Immature natural killer cell (primary cell): ENCODE measurements around the gene PRPF31. TPM values are rescaled to one million over a fixed set of nuclear protein-coding genes. Genes with fewer than 3 reads are reported as not detected.
"Not testable (repeated sequence)": the region's sequence is repeated elsewhere in the genome, so short reads cannot be mapped to it uniquely, and the experiment has no call there.

Source experiments
- DNase-seq, 3 donors: peaks; one replicate each; pipeline ENCODE4 v3.0.0; 2022; ENCODE audit warnings: mixed read lengths in 1 of 3
- H3K27ac Mint-ChIP-seq, 6 donors: one replicate each; pipeline ENCODE4 v1.8.0; 2020; ENCODE audit warnings: mixed read lengths in 6 of 6, mild to moderate bottlenecking in 5 of 6, inconsistent platforms in 4 of 6, moderate library complexity in 3 of 6
- H3K27me3 Mint-ChIP-seq, 3 donors: one replicate each; pipeline ENCODE4 v1.8.0; 2020 to 2021; ENCODE audit warnings: low read depth in 3 of 3, mild to moderate bottlenecking in 3 of 3, mixed read lengths in 3 of 3, moderate library complexity in 3 of 3, inconsistent platforms in 1 of 3
- H3K36me3 Mint-ChIP-seq, 3 donors: one replicate each; pipeline ENCODE4 v1.8.0; 2020; ENCODE audit warnings: mixed read lengths in 3 of 3, inconsistent platforms in 2 of 3, mild to moderate bottlenecking in 2 of 3
- H3K4me1 Mint-ChIP-seq, 2 donors: one replicate each; pipeline ENCODE4 v1.8.0; 2020; ENCODE audit warnings: inconsistent platforms in 2 of 2, mild to moderate bottlenecking in 2 of 2, mixed read lengths in 2 of 2, moderate library complexity in 1 of 2
- H3K4me3 Mint-ChIP-seq, 5 donors: one replicate each; pipeline ENCODE4 v1.8.0; 2020; ENCODE audit warnings: mild to moderate bottlenecking in 5 of 5, mixed read lengths in 5 of 5, inconsistent platforms in 3 of 5, moderate library complexity in 3 of 5
- H3K9me3 Mint-ChIP-seq, 6 donors: one replicate each; pipeline ENCODE4 v1.8.0; 2020; ENCODE audit warnings: mild to moderate bottlenecking in 6 of 6, mixed read lengths in 6 of 6, inconsistent platforms in 4 of 6, moderate library complexity in 3 of 6
- polyA plus RNA-seq, 3 donors: library from polyadenylated mRNA; unstranded; fragments of 300-500 nt; fragmentation: Illumina TruSeq; gene quantifications; one replicate each; pipeline ENCODE4 v1.2.3, GENCODE V29; 2021

PRPF31 gene
- polyA plus RNA-seq, 3 donors from 2014 or later: 61.0 to 81.0 (median 72.7) TPM

DNA sequence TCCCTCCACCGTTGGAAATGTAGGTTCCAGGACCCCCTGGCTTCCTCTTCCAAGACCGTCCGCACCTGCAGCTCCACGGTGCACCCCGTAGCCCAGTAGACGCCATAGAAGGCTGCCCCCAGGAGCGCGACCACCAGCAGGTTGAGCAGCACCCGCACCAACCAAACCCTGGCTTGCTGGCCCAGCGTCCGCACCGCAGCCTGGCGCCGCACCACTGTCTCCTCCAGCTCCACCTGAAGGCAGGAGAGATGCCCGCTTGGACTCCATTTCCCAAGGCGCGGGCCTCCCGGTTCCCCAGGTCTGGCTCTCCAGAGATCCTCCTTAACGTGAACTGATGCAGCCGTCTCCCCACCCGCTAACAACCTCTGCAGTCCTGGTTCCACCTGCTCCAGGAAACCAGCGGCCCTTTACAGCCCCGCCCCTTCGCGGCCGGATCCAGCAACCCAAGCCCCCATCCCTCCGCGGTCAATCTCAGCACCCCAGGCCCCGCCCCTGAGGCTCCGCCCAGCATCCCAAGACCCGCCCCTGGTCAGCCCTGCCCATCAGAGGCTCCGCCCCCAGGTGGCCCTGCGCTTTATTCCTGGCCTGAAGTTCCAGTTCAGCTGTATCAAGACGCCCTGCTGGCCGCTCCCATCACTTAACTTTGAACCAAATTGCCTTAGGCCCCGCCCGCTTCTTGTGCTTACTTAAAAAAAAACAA, 49.0 kb downstream of the PRPF31 start:
- DNase-seq: peak; percentile 68 to 88 (median 84)
- H3K4me3 Mint-ChIP-seq: peak overlapping the region; percentile 71 to 93 (median 91)
- peaks cover 8 to 13% (median 9%) of the 10 kb centered on the region in 3 donors for H3K27me3 Mint-ChIP-seq
- H3K4me1 Mint-ChIP-seq: peaks cover 49% of the 10 kb centered on the region in 2 donors
- no peaks in the 10 kb centered on the region for H3K36me3 Mint-ChIP-seq
- H3K9me3 Mint-ChIP-seq: no peaks in the 10 kb centered on the region
- H3K27ac Mint-ChIP-seq: peak overlapping the region; percentile 34 to 89 (median 78)

DNA sequence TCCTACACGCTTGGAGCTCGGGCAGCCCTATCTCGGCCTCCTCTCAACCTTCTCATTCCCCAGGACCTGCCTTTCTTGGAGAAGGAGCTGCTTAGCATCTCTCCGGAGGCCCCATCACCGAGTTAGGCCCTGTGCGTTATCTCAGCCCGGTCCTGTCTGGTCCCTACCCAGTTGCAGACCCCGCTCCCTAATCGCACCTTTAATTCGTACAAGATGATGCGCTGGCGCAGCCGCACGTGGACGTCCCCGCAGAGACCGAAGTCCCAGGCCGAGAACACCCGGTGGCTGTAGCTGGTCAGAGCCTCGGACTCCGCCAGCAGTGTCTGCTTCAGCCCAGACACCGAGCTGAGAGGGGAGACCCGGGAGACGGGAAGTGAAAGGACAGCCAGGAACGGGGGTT, 49.7 kb downstream of the PRPF31 start:
- Mint-ChIP-seq H3K36me3 (no peaks in the 10 kb centered on the region), H3K27ac (peak overlapping the region in 4 of 6 donors; percentile 26 to 51 (median 33)), H3K27me3 (peaks cover 1 to 7% (median 3%) of the 10 kb centered on the region in 3 donors), H3K4me1 (peaks cover 42% of the 10 kb centered on the region in 2 donors), H3K9me3 (no peaks in the 10 kb centered on the region), H3K4me3 (peak overlapping the region in 2 of 5 donors; percentile 89 to 91)
- DNase-seq: no peak

DNA sequence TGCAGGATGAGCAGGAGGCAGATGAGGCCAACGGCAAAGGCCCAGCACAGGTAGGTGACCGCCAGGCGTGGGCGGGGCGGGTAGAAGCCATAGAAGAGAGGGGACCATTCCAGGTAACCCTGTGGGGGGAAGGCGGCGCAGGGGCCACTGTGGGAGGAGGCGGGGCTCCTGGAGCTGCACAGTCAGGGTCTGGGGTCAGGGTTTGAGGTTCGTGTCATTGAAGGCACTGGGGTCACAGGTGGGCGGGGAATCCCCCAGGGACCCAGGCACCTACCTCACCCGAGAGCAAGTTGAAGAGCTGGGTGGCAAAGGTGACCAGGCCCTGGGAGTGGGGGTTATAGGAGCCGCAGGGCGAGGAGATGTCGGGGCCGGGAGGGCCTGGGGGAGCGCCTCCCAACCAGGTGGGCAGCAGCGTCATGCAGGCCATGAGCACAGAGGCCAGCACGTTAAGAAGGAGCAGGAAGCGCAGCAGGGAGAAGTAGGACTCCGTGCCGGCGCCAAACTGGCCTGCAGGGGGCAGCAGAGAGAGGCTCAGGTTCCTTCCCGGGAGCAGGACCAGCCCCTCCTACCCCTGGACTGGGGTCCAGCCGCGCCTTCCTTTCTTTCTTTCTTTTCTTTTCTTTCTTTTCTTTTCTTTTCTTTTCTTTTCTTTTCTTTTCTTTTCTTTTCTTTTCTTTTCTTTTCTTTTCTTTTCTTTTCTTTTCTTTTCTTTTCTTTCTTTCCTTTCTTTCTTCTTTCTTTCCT, 52.8 kb downstream of the PRPF31 start:
- Mint-ChIP-seq H3K4me1 (peaks cover 17 to 18% of the 10 kb centered on the region in 2 donors), H3K27me3 (peaks cover 1 to 3% (median 2%) of the 10 kb centered on the region in 3 donors), H3K4me3 (no peak overlapping the region), H3K9me3 (no peaks in the 10 kb centered on the region), H3K27ac (peak overlapping the region in 1 of 6 donors; percentile 26), H3K36me3 (no peaks in the 10 kb centered on the region)
- DNase-seq: peak; percentile 81 to 85 (median 82)

DNA sequence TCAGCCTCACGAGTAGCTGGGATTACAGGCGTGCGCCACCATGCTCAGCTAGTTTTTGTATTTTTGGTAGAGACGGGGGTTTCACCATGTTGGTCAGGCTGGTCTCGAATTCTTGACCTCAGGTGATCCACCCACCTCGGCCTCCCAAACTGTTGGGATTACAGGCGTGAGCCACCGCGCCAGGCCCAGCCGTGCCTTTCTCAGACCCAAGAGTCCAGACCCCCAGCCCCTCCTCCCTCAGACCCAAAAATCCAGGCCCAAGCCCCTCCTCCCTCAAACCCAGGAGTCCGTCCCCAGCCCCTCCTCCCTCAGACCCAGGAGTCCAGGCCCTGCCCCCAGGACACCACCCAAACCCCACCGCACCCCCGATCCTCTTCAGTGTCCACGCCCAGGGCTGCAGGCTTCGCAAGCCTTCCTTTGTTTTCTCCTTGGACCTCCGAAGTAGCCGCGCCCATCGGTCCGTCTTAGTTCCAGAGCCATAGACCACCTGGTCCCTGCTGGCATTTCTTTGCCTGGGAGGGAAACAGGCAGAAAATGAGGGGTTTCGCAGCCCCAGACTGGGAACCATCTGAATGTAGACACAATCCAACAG, 53.7 kb downstream of the PRPF31 start:
- H3K4me3 Mint-ChIP-seq: no peak overlapping the region
- no peaks in the 10 kb centered on the region for H3K36me3 Mint-ChIP-seq
- peaks cover 0 to 4% (median 1%) of the 10 kb centered on the region in 3 donors for H3K27me3 Mint-ChIP-seq
- H3K27ac Mint-ChIP-seq: no peak overlapping the region
- peaks cover 9 to 15% of the 10 kb centered on the region in 2 donors for H3K4me1 Mint-ChIP-seq
- H3K9me3 Mint-ChIP-seq: no peaks in the 10 kb centered on the region
- DNase-seq: no peak

DNA sequence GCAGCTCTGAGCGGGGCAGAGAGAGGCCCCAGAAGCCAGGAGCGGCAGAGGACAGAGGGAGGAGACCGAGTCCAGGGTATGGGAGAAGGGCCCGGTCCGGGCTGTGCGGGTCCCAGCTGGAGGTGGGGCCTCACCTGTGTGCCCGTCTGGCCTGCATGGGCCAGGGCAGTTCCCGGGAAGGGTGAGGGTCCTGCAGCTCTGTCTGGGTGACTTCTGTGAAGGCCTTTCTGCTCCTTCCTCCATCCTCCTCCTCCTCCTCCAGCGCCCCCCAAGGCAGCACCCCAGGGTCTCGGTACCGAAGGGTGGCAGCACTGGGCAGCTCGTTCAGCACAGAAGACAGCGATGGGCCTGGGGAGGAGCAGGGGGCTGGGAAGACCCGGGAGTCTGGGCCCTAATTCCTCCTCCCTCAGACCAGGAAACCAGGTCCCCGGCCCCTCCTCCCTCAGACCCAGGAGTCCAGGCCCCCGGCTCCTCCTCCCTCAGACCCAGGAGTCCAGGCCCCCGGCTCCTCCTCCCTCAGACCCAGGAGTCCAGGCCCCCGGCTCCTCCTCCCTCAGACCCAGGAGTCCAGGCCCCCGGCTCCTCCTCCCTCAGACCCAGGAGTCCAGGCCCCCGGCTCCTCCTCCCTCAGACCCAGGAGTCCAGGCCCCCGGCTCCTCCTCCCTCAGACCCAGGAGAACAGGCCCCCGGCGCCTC, 56.3 kb downstream of the PRPF31 start:
- H3K4me1 Mint-ChIP-seq, H3K27me3 Mint-ChIP-seq, H3K36me3 Mint-ChIP-seq, DNase-seq, H3K4me3 Mint-ChIP-seq, H3K27ac Mint-ChIP-seq, H3K9me3 Mint-ChIP-seq: not testable (repeated sequence)

DNA sequence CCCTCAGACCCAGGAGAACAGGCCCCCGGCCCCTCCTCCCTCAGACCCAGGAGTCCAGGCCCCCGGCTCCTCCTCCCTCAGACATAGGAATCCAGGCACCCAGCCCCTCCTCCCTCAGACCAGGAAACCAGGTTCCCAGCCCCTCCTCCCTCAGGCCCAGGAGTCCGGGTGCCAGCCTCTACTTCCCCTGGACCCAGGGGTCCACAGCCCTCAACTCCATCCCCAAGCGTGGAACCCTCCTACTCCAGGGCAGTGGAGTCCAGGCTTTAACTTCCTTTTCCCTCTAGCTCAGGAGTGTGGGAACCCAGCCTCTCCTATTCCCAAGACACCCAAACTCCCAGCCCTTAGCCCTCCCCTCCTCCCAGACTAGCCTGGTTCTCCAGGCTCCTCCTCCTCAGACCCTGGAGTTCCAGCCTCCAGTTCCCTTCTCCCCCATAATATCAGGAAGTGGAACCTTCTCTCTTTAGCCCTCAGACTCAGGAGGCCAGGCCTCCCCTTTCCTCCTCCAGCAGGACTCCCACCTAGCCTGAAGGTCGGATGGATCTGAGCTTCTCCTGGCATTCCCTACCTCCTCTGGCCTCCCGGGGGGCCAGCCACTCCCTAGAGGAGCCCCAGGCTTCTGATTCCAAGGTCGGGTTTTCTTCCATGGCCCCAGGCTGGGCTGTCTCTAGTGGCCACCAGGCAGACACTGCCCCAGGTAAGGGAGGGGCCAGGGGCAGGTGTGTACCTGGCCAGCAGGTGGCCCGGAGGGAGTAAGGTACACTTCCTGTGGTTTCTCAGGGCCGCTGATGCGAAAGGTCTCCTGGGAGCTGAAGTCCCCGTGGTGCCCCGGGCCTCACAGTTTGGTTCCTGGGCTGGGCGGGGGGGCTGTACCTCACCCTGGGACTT, 57.2 kb downstream of the PRPF31 start, which contains the start of gene TMC4:
Gene TMC4 (minus strand): TSS at position 690 of the 888 bp plus-strand sequence. CDS start 43 bp downstream, at position 647.
- H3K9me3 Mint-ChIP-seq: no peaks in the 10 kb centered on the region
- no peaks in the 10 kb centered on the region for H3K36me3 Mint-ChIP-seq
- no peak for DNase-seq
- no peak within 1 kb of the TSS for H3K4me3 Mint-ChIP-seq
- H3K27me3 Mint-ChIP-seq: peaks cover 1 to 2% (median 1%) of the 10 kb centered on the region in 3 donors
- no peak within 1 kb of the TSS for H3K27ac Mint-ChIP-seq
- H3K4me1 Mint-ChIP-seq: peaks cover 0 to 3% of the 10 kb centered on the region in 2 donors

DNA sequence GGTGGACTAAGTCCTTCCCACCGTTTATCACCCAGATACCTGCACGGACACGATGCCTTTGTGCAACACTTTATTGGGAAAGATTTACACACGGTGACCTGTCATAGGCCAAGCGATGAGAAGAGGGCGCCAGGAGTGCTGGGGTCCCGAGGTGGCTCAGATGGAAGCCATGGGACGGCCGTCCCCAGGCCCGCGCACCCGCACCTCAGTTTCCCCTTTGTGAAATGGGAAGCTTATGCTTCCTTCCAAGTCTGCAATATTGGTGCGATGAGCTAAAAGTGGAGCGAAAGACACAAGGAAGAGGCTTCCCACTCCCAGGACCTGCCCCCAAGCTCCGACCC, 57.8 kb downstream of the PRPF31 start:
- Mint-ChIP-seq H3K27me3 (peaks cover 1 to 2% (median 1%) of the 10 kb centered on the region in 3 donors), H3K27ac (no peak overlapping the region), H3K36me3 (peaks cover 3% of the 10 kb centered on the region in 3 donors), H3K4me1 (peaks cover 0 to 2% of the 10 kb centered on the region in 2 donors), H3K4me3 (no peak overlapping the region), H3K9me3 (no peaks in the 10 kb centered on the region)
- DNase-seq: no peak

DNA sequence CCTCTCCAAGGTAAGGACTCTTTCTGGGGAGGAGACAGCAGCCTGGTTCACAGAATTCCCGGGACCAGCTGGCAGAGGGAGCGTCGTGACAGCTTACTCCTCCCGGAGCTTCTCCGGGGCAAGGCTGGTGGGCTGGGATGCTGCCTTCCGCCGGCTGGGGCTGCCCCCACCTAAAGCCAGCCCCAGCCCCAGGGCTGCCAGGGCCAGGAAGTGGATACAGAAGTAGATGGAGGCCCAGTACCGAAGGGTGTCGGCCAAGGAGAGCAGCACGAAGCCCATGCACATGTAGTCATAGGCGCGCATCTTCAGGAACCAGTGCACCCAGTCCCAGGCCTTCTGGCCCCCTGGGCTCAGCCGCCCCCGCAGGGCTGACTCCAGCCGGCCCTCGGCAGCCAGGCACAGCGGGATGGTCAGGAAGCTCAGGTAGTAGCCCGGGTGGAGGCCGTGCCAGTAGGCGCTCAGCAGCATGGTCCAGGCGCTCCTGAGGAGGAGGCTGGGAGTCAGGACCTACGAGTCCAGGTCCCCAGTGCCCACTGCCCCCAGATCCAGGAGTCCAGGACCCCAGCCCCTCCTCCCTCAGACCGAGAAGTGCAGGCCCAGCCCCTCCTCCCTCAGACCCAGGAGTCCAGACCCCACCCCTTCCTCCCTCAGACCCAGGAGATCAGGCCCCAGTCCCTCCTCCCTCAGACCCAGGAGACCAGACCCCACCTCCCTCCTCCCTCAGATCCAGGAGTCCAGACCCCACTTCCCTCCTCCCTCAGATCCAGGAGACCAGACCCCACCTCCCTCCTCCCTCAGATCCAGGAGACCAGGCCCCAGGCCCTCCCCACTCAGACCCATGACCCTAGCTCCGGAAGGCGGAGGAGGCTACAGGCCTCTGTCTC, 58.6 kb downstream of the PRPF31 start:
- no peak for DNase-seq
- Mint-ChIP-seq H3K4me3 (no peak overlapping the region), H3K27me3 (peaks cover 0 to 2% (median 1%) of the 10 kb centered on the region in 3 donors), H3K27ac (no peak overlapping the region), H3K4me1 (no peaks in the 10 kb centered on the region), H3K36me3 (peaks cover 3 to 4% (median 4%) of the 10 kb centered on the region in 3 donors), H3K9me3 (no peaks in the 10 kb centered on the region)

DNA sequence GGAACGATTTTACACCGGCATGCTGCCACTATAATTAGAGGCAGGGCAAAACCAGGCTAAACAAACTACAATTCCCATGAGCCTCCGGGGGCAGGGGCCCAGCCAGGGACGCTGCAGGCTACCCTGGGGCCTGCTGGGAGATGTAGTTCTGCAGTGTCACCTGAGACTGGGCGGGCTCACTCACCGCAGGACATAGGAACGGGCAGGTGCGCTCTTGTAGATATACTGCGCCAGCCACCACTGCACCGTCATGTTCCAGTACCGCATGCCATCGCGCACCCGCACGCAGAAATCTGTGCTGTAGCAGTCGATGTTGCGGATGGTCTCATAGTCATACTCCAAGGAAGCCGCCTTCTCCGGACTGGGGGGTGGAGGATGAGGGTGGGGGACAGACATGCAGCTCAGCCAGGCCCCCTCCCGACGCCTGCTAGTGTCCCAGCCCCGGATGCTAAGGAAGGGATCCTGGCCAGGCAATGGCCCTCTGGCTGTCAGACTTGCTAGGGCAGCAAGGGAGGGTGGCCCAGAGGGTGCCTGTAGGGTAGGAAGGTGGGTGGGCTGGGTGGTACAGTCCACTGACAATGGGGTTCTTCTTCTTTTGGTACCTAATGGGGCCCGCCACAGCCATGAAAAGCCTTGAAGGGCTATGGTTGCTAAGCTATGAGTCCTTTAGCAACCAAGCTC, 63.2 kb downstream of the PRPF31 start:
- Mint-ChIP-seq H3K9me3 (no peaks in the 10 kb centered on the region), H3K4me3 (no peak overlapping the region), H3K36me3 (peaks cover 3 to 5% (median 4%) of the 10 kb centered on the region in 3 donors), H3K4me1 (no peaks in the 10 kb centered on the region), H3K27ac (no peak overlapping the region), H3K27me3 (peaks cover 0 to 1% (median 0%) of the 10 kb centered on the region in 3 donors)
- peak in 1 of 3 donors; percentile 25 for DNase-seq

DNA sequence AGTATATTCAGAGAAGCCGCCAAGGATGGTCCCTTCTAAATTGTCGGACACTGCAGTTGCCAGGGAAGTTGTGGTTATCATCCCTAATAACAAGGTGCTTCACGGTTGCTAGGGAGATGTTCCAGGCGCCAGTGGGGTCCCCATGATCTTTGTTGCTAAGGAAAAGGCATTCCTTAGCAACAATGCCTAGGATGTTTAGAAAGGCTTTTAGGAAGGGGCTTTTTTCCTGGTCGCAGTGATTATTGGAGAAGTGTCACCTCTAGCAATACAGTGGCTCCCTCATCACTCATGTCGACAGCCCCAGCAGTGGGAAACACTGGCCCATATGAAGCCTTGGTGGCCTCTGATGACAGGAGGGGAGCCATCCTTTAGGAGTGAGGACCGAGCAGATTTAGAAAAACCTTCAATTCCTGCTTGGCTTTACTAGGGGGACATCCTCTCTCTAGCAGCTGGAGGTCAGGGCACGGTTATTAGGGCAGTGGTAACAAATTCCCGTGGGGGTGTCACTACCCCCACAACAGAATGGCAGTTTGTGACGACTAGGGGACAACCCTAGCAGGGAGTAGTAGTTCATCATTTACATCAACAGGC, 63.8 kb downstream of the PRPF31 start:
- H3K27me3 Mint-ChIP-seq: peaks cover 0 to 1% (median 0%) of the 10 kb centered on the region in 3 donors
- H3K4me1 Mint-ChIP-seq: no peaks in the 10 kb centered on the region
- peaks cover 3 to 8% (median 6%) of the 10 kb centered on the region in 3 donors for H3K36me3 Mint-ChIP-seq
- DNase-seq: no peak
- no peak overlapping the region for H3K27ac Mint-ChIP-seq
- H3K9me3 Mint-ChIP-seq: no peaks in the 10 kb centered on the region
- no peak overlapping the region for H3K4me3 Mint-ChIP-seq

DNA sequence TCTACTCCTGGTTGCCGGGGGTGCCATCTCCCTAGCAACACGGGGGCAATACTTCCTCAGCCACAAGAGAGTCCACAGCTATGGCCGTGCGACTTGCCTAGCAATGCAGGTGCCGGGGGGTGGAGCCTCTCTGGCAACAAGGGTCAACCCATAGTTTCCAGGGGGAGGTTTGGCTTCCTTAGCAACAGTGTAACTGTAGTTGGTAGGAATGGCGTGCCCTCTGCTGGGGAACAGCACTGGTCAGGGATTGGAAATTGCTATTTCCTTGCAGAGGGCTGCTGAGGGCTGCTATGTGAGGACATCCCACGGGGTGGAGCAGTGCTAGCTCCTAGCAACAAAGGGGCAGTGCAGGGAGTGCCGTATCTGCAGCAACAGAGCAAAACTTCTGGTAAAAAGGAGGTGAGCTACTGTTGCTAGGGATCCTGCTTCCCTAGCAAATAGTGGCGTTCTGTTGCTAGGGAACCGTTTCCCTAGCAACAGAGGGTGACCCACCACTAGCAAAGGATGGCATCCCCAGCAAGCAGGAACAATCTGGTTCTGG, 64.4 kb downstream of the PRPF31 start:
- DNase-seq: no peak

More for the DNA sequence above, 64.4 kb downstream of the PRPF31 start:
- Mint-ChIP-seq H3K4me1 (no peaks in the 10 kb centered on the region), H3K9me3 (no peaks in the 10 kb centered on the region), H3K4me3 (no peak overlapping the region), H3K36me3 (peaks cover 3 to 8% (median 6%) of the 10 kb centered on the region in 3 donors), H3K27me3 (peaks cover 0 to 1% (median 0%) of the 10 kb centered on the region in 3 donors), H3K27ac (no peak overlapping the region)
